Measurements from ENCODE around the gene TMEM161B. TPM values are rescaled to one million over a fixed set of nuclear protein-coding genes. Genes with fewer than 3 reads are reported as not detected.

Gene TMEM161B
- total and polyA plus RNA-seq, 2 donors from 2014 or later = 8.9 to 21.1 TPM

DNA sequence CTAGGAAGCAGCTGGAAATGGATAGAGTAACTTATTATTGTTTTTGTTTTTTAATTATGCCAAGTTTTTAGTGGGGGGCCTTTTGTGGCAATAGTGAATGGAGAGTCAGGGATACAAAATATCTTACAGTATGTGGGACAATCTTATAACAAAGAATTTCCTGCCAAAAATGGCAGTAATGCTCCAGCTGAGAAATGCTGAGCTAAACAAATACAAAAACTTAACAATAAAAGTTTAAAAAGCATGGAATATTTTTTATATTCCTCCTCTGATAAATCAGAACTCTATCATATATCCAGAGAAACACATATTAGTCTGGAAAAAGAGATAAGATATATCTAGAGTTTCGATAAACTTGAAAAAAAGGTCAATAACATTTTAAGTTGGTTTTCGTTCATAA, 110.6 kb downstream of the TMEM161B start:
- no peak for DNase-seq
- no peak overlapping the region for H3K4me3 ChIP-seq (ENCODE audit: low read length in 3 of 3)
- H3K9ac ChIP-seq (ENCODE audit: low read length in 3 of 3) = no peak overlapping the region
- intact Hi-C loops (cut with DNase I) = no loop called here
- TF ChIP-seq, protein P1, sequence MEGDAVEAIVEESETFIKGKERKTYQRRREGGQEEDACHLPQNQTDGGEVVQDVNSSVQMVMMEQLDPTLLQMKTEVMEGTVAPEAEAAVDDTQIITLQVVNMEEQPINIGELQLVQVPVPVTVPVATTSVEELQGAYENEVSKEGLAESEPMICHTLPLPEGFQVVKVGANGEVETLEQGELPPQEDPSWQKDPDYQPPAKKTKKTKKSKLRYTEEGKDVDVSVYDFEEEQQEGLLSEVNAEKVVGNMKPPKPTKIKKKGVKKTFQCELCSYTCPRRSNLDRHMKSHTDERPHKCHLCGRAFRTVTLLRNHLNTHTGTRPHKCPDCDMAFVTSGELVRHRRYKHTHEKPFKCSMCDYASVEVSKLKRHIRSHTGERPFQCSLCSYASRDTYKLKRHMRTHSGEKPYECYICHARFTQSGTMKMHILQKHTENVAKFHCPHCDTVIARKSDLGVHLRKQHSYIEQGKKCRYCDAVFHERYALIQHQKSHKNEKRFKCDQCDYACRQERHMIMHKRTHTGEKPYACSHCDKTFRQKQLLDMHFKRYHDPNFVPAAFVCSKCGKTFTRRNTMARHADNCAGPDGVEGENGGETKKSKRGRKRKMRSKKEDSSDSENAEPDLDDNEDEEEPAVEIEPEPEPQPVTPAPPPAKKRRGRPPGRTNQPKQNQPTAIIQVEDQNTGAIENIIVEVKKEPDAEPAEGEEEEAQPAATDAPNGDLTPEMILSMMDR (IDR thresholded peaks at IDR 0.05; ENCODE audit: borderline replicate concordance, extremely low read depth, insufficient read depth) = no peak
- H3K27me3 ChIP-seq (ENCODE audit: control insufficient read depth, insufficient read depth, low read length) = no peaks in the 10 kb centered on the region
- FAIRE-seq = no peak
- no peaks in the 10 kb centered on the region for H3K9me3 ChIP-seq (ENCODE audit: control insufficient read depth in 2 of 3, insufficient read depth in 1 of 3, low read length in 3 of 3)
- no peak overlapping the region for H3K27ac ChIP-seq (ENCODE audit: low read depth in 2 of 2, low read length in 2 of 2)
- no peaks in the 10 kb centered on the region for H3K4me1 ChIP-seq (ENCODE audit: control insufficient read depth in 2 of 3, insufficient read depth in 2 of 3, low read depth in 1 of 3, low read length in 3 of 3)
- no peaks in the 10 kb centered on the region for H3K36me3 ChIP-seq (ENCODE audit: control insufficient read depth in 2 of 3, insufficient read depth in 3 of 3, low read length in 3 of 3)

DNA sequence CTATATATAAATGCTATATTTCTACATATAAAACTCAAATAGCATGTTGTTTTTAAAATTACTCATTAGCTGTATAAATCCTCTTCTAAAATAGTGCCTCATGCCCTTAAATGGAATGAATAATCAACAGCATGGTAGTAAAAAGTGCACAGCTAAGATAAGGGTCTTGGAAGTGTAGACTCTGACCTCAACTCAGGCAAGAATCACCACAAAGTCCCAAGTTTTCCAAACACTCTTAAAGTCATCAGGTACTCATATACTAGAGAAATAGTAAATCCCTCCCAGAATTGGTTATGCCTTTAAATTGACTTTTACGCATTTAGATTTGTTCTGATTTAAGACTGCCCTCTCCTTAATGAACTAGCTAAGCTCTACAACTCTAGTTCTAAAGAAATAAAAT, 113.8 kb downstream of the TMEM161B start:
- no peaks in the 10 kb centered on the region for H3K36me3 ChIP-seq (ENCODE audit: control insufficient read depth in 2 of 3, insufficient read depth in 3 of 3, low read length in 3 of 3)
- no peaks in the 10 kb centered on the region for H3K27me3 ChIP-seq (ENCODE audit: control insufficient read depth, insufficient read depth, low read length)
- intact Hi-C loops (cut with DNase I) = no loop called here
- DNase-seq = no peak
- no peaks in the 10 kb centered on the region for H3K9me3 ChIP-seq (ENCODE audit: control insufficient read depth in 2 of 3, insufficient read depth in 1 of 3, low read length in 3 of 3)
- TF ChIP-seq, protein P1 (IDR thresholded peaks at IDR 0.05; ENCODE audit: borderline replicate concordance, extremely low read depth, insufficient read depth) = no peak
- H3K27ac ChIP-seq (ENCODE audit: low read depth in 2 of 2, low read length in 2 of 2) = no peak overlapping the region
- H3K4me1 ChIP-seq (ENCODE audit: control insufficient read depth in 2 of 3, insufficient read depth in 2 of 3, low read depth in 1 of 3, low read length in 3 of 3) = no peaks in the 10 kb centered on the region
- H3K9ac ChIP-seq (ENCODE audit: low read length in 3 of 3) = no peak overlapping the region
- no peak for FAIRE-seq
- H3K4me3 ChIP-seq (ENCODE audit: low read length in 3 of 3) = no peak overlapping the region

DNA sequence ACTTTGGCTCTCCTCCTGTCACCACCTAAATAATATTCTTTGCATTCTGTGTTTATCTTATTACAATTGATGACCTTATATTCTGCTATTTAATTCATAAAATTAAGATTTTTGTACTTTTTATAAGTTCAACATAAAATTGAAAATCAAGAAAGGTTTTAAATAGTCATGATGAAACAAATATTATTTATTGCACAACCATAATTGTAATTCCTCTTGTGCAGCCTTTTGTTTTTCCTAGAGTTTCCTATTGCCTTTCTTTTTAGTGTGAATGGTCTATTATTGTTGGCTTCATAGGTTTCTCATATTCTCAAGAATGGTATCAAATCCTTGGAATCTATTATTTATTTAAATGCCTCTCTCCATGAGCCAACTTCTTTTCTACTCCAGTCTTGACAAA, 117.9 kb downstream of the TMEM161B start:
- no peaks in the 10 kb centered on the region for H3K9me3 ChIP-seq (ENCODE audit: control insufficient read depth in 2 of 3, insufficient read depth in 1 of 3, low read length in 3 of 3)

More for the DNA sequence above, 117.9 kb downstream of the TMEM161B start:
- TF ChIP-seq, protein P1 (IDR thresholded peaks at IDR 0.05; ENCODE audit: borderline replicate concordance, extremely low read depth, insufficient read depth) = no peak
- DNase-seq (no peak), FAIRE-seq (no peak)
- Histone ChIP-seq H3K27ac (ENCODE audit: low read depth in 2 of 2, low read length in 2 of 2) (no peak overlapping the region), H3K4me3 (ENCODE audit: low read length in 3 of 3) (no peak overlapping the region), H3K4me1 (ENCODE audit: control insufficient read depth in 2 of 3, insufficient read depth in 2 of 3, low read depth in 1 of 3, low read length in 3 of 3) (no peaks in the 10 kb centered on the region), H3K36me3 (ENCODE audit: control insufficient read depth in 2 of 3, insufficient read depth in 3 of 3, low read length in 3 of 3) (no peaks in the 10 kb centered on the region), H3K27me3 (ENCODE audit: control insufficient read depth, insufficient read depth, low read length) (peaks cover 14% of the 10 kb centered on the region), H3K9ac (ENCODE audit: low read length in 3 of 3) (no peak overlapping the region)
- intact Hi-C loops (cut with DNase I) = no loop called here
